ENCODE measurements around the gene MSRB3. TPM values are rescaled to one million over a fixed set of nuclear protein-coding genes. Genes with fewer than 3 reads are reported as not detected.

The MSRB3 gene
- total and polyA plus RNA-seq, 2 experiments from 2014 or later = 0.95 to 1.7 TPM

- no peaks in the 10 kb centered on the region for H3K27me3 ChIP-seq (ENCODE audit: insufficient read depth)
- H3K9me2 ChIP-seq (ENCODE audit: insufficient read depth) = no peaks in the 10 kb centered on the region
- H3F3A ChIP-seq (replicated peaks; ENCODE audit: low read depth) = no peaks in the 10 kb centered on the region
- no peak overlapping the region for H3K4me3 ChIP-seq
- H4K20me1 ChIP-seq (replicated peaks; ENCODE audit: insufficient read depth) = no peaks in the 10 kb centered on the region
- H3K4me1 Mint-ChIP-seq = no peaks in the 10 kb centered on the region
- H3K4me2 ChIP-seq = no peak overlapping the region
- no peak for ATAC-seq
- H3K27me3 Mint-ChIP-seq (ENCODE audit: insufficient read depth, low read depth, poor library complexity) = no peaks in the 10 kb centered on the region
- no peaks in the 10 kb centered on the region for H3K9me3 Mint-ChIP-seq
- DNase-seq (ENCODE audit: low spot score) = no peak
- no peaks in the 10 kb centered on the region for H3K79me2 ChIP-seq (replicated peaks; ENCODE audit: insufficient read depth)
- H2AFZ ChIP-seq = peak overlapping the region; percentile 75; the same call in 1 of the 2 replicates
- no peak overlapping the region for H3K4me3 Mint-ChIP-seq
- no peak overlapping the region for H3K27ac Mint-ChIP-seq
- H3K27ac ChIP-seq (ENCODE audit: low read depth) = no peak overlapping the region
- no peaks in the 10 kb centered on the region for H3K36me3 ChIP-seq (ENCODE audit: insufficient read depth)
- no peaks in the 10 kb centered on the region for H3K4me1 ChIP-seq (ENCODE audit: insufficient read depth)
- TF ChIP-seq JUNB (IDR thresholded peaks at IDR 0.05; ENCODE audit: unreplicated experiment) = no peak
- H3K36me3 Mint-ChIP-seq (ENCODE audit: low read depth) = no peaks in the 10 kb centered on the region
Measured at GRCh38 chr12:65470256-65470655, 191.8 kb downstream of the MSRB3 start.

- H3K4me1 Mint-ChIP-seq = no peaks in the 10 kb centered on the region
- no peaks in the 10 kb centered on the region for H3K36me3 ChIP-seq (ENCODE audit: insufficient read depth)
- ATAC-seq = no peak
- no peak for TF ChIP-seq POLR2AphosphoS5 (IDR thresholded peaks at IDR 0.05; ENCODE audit: low read depth)
- no peak for TF ChIP-seq ZNF114 (CRISPR knock-in tag; IDR thresholded peaks at IDR 0.05)
- TF ChIP-seq ZNF331 (CRISPR knock-in tag; IDR thresholded peaks at IDR 0.05; ENCODE audit: low read depth) = no peak
- no peak for TF ChIP-seq EZH2phosphoT487 (IDR thresholded peaks at IDR 0.05; ENCODE audit: unreplicated experiment)
- TF ChIP-seq EZH2 (IDR thresholded peaks at IDR 0.05; ENCODE audit: low read depth, unreplicated experiment) = no peak
- TF ChIP-seq, protein P1, sequence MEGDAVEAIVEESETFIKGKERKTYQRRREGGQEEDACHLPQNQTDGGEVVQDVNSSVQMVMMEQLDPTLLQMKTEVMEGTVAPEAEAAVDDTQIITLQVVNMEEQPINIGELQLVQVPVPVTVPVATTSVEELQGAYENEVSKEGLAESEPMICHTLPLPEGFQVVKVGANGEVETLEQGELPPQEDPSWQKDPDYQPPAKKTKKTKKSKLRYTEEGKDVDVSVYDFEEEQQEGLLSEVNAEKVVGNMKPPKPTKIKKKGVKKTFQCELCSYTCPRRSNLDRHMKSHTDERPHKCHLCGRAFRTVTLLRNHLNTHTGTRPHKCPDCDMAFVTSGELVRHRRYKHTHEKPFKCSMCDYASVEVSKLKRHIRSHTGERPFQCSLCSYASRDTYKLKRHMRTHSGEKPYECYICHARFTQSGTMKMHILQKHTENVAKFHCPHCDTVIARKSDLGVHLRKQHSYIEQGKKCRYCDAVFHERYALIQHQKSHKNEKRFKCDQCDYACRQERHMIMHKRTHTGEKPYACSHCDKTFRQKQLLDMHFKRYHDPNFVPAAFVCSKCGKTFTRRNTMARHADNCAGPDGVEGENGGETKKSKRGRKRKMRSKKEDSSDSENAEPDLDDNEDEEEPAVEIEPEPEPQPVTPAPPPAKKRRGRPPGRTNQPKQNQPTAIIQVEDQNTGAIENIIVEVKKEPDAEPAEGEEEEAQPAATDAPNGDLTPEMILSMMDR (conservative IDR thresholded peaks at IDR 0.05; ENCODE audit: low read depth in 2 of 2) = no peak
- no peak for TF ChIP-seq CREB1 (CRISPR knock-in tag; IDR thresholded peaks at IDR 0.05; ENCODE audit: low read depth)
- TF ChIP-seq JUNB (IDR thresholded peaks at IDR 0.05; ENCODE audit: unreplicated experiment) = no peak
- TF ChIP-seq, protein P2, sequence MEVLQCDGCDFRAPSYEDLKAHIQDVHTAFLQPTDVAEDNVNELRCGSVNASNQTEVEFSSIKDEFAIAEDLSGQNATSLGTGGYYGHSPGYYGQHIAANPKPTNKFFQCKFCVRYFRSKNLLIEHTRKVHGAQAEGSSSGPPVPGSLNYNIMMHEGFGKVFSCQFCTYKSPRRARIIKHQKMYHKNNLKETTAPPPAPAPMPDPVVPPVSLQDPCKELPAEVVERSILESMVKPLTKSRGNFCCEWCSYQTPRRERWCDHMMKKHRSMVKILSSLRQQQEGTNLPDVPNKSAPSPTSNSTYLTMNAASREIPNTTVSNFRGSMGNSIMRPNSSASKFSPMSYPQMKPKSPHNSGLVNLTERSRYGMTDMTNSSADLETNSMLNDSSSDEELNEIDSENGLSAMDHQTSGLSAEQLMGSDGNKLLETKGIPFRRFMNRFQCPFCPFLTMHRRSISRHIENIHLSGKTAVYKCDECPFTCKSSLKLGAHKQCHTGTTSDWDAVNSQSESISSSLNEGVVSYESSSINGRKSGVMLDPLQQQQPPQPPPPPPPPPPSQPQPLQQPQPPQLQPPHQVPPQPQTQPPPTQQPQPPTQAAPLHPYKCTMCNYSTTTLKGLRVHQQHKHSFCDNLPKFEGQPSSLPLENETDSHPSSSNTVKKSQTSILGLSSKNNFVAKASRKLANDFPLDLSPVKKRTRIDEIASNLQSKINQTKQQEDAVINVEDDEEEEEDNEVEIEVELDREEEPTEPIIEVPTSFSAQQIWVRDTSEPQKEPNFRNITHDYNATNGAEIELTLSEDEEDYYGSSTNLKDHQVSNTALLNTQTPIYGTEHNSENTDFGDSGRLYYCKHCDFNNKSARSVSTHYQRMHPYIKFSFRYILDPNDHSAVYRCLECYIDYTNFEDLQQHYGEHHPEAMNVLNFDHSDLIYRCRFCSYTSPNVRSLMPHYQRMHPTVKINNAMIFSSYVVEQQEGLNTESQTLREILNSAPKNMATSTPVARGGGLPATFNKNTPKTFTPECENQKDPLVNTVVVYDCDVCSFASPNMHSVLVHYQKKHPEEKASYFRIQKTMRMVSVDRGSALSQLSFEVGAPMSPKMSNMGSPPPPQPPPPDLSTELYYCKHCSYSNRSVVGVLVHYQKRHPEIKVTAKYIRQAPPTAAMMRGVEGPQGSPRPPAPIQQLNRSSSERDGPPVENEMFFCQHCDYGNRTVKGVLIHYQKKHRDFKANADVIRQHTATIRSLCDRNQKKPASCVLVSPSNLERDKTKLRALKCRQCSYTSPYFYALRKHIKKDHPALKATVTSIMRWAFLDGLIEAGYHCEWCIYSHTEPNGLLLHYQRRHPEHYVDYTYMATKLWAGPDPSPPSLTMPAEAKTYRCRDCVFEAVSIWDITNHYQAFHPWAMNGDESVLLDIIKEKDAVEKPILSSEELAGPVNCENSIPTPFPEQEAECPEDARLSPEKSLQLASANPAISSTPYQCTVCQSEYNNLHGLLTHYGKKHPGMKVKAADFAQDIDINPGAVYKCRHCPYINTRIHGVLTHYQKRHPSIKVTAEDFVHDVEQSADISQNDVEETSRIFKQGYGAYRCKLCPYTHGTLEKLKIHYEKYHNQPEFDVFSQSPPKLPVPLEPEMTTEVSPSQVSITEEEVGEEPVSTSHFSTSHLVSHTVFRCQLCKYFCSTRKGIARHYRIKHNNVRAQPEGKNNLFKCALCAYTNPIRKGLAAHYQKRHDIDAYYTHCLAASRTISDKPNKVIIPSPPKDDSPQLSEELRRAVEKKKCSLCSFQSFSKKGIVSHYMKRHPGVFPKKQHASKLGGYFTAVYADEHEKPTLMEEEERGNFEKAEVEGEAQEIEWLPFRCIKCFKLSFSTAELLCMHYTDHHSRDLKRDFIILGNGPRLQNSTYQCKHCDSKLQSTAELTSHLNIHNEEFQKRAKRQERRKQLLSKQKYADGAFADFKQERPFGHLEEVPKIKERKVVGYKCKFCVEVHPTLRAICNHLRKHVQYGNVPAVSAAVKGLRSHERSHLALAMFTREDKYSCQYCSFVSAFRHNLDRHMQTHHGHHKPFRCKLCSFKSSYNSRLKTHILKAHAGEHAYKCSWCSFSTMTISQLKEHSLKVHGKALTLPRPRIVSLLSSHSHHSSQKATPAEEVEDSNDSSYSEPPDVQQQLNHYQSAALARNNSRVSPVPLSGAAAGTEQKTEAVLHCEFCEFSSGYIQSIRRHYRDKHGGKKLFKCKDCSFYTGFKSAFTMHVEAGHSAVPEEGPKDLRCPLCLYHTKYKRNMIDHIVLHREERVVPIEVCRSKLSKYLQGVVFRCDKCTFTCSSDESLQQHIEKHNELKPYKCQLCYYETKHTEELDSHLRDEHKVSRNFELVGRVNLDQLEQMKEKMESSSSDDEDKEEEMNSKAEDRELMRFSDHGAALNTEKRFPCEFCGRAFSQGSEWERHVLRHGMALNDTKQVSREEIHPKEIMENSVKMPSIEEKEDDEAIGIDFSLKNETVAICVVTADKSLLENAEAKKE (CRISPR knock-in tag; IDR thresholded peaks at IDR 0.05) = no peak
- TF ChIP-seq STAT1 (IDR thresholded peaks at IDR 0.05; ENCODE audit: unreplicated experiment) = no peak
- TF ChIP-seq, protein P3, sequence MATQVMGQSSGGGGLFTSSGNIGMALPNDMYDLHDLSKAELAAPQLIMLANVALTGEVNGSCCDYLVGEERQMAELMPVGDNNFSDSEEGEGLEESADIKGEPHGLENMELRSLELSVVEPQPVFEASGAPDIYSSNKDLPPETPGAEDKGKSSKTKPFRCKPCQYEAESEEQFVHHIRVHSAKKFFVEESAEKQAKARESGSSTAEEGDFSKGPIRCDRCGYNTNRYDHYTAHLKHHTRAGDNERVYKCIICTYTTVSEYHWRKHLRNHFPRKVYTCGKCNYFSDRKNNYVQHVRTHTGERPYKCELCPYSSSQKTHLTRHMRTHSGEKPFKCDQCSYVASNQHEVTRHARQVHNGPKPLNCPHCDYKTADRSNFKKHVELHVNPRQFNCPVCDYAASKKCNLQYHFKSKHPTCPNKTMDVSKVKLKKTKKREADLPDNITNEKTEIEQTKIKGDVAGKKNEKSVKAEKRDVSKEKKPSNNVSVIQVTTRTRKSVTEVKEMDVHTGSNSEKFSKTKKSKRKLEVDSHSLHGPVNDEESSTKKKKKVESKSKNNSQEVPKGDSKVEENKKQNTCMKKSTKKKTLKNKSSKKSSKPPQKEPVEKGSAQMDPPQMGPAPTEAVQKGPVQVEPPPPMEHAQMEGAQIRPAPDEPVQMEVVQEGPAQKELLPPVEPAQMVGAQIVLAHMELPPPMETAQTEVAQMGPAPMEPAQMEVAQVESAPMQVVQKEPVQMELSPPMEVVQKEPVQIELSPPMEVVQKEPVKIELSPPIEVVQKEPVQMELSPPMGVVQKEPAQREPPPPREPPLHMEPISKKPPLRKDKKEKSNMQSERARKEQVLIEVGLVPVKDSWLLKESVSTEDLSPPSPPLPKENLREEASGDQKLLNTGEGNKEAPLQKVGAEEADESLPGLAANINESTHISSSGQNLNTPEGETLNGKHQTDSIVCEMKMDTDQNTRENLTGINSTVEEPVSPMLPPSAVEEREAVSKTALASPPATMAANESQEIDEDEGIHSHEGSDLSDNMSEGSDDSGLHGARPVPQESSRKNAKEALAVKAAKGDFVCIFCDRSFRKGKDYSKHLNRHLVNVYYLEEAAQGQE (IDR thresholded peaks at IDR 0.05; ENCODE audit: unreplicated experiment) = no peak
- no peak for TF ChIP-seq NANOG (IDR thresholded peaks at IDR 0.05; ENCODE audit: borderline replicate concordance)
Measured at GRCh38 chr12:65472079-65472478, 193.6 kb downstream of the MSRB3 start.

More at GRCh38 chr12:65472079-65472478, 193.6 kb downstream of the MSRB3 start:
- Mint-ChIP-seq H3K4me3 (no peak overlapping the region), H3K36me3 (ENCODE audit: low read depth) (no peaks in the 10 kb centered on the region), H3K27ac (no peak overlapping the region; the same call in 1 of the 2 replicates), H3K27me3 (ENCODE audit: insufficient read depth, low read depth, poor library complexity) (no peaks in the 10 kb centered on the region), H3K9me3 (no peaks in the 10 kb centered on the region)
- Histone ChIP-seq H4K20me1 (replicated peaks; ENCODE audit: insufficient read depth) (no peaks in the 10 kb centered on the region), H3K27ac (ENCODE audit: low read depth) (no peak overlapping the region), H3K4me1 (ENCODE audit: insufficient read depth) (no peaks in the 10 kb centered on the region), H3K4me2 (no peak overlapping the region), H3K79me2 (replicated peaks; ENCODE audit: insufficient read depth) (no peaks in the 10 kb centered on the region), H2AFZ (no peak overlapping the region), H3K4me3 (no peak overlapping the region), H3K9me2 (ENCODE audit: insufficient read depth) (no peaks in the 10 kb centered on the region), H3K27me3 (ENCODE audit: insufficient read depth) (no peaks in the 10 kb centered on the region), H3F3A (replicated peaks; ENCODE audit: low read depth) (no peaks in the 10 kb centered on the region)
- no peak for DNase-seq (ENCODE audit: low spot score)
